Small intestine (tissue), 7 donors: Measurements from ENCODE around the gene PARS2. TPM values are rescaled to one million over a fixed set of nuclear protein-coding genes. Genes with fewer than 3 reads are reported as not detected.

Source experiments
- DNase-seq, 2 donors: peaks; one replicate each; pipeline versions ENCODE4 v3.0.0 to v3.0.0-alpha.2; 2013
- FAIRE-seq: peaks from 2 replicates; lab custom pipeline; 2012; peaks lifted over from hg19 to GRCh38; lab: Jason Lieb, UNC
- H3K27ac ChIP-seq, 3 donors: one replicate each; pipeline ENCODE4 v1.5.1; 2013; ENCODE audit warnings: low read length in 2 of 3, mild to moderate bottlenecking in 2 of 3, control low read depth in 1 of 3, inconsistent platforms in 1 of 3, low read depth in 1 of 3, moderate library complexity in 1 of 3
- H3K27me3 ChIP-seq, 3 donors: one replicate each; pipeline ENCODE4 v1.6.1; 2013; ENCODE audit warnings: low read length in 3 of 3, inconsistent platforms in 1 of 3; ENCODE audit not compliant: control insufficient read depth in 3 of 3, insufficient read depth in 3 of 3
- H3K36me3 ChIP-seq, 3 donors: one replicate each; pipeline ENCODE4 v1.6.1; 2013; ENCODE audit warnings: low read length in 3 of 3, inconsistent platforms in 1 of 3, low read depth in 1 of 3, mild to moderate bottlenecking in 1 of 3, moderate library complexity in 1 of 3; ENCODE audit not compliant: control insufficient read depth in 3 of 3, insufficient read depth in 2 of 3
- H3K4me1 ChIP-seq, 3 donors: one replicate each; pipeline ENCODE4 v1.6.1; 2013; ENCODE audit warnings: low read length in 2 of 3, inconsistent platforms in 1 of 3, low read depth in 1 of 3, mild to moderate bottlenecking in 1 of 3, moderate library complexity in 1 of 3; ENCODE audit not compliant: control insufficient read depth in 3 of 3, insufficient read depth in 2 of 3
- H3K4me3 ChIP-seq, 3 donors: one replicate each; pipeline ENCODE4 v1.5.1; 2013; ENCODE audit warnings: low read length in 3 of 3, control low read depth in 1 of 3, inconsistent platforms in 1 of 3, low read depth in 1 of 3, mild to moderate bottlenecking in 1 of 3, moderate library complexity in 1 of 3
- H3K9me3 ChIP-seq, 2 donors: one replicate each; pipeline ENCODE4 v1.6.1; 2013; ENCODE audit warnings: low read depth in 1 of 2, low read length in 1 of 2; ENCODE audit not compliant: control insufficient read depth in 2 of 2, insufficient read depth in 1 of 2
- WGBS, 3 donors: extraction: QIAGEN DNeasy Blood & Tissue Kit; methylation state at CpG; one replicate each; pipeline ENCODE4 v1.1.7; 2013; 5-methylcytosine and 5-hydroxymethylcytosine counted together
- polyA plus RNA-seq, 4 donors: library from polyadenylated mRNA; stranded (reverse) in 3 of 4; unstranded in 1 of 4; fragments of 200-250 nt in 3 of 4; fragments of 120-200 nt in 1 of 4; gene quantifications; one replicate each; pipeline versions ENCODE4 v1.2.1 to v1.2.3, GENCODE V29; 2013
- donor health status: healthy with polysubstance abuse.
- donor health status: control.
- donor health status: control.
- donor health status: Bipolar disorder and iron deficiency.
- donor health status: healthy.

Gene PARS2
- polyA plus RNA-seq, 4 donors, result 2.5 to 8.3 (median 3.9) TPM

- Histone ChIP-seq H3K4me3 (no peak overlapping the region), H3K36me3 (peaks cover 0 to 10% (median 0%) of the 10 kb centered on the region in 3 donors), H3K9me3 (no peaks in the 10 kb centered on the region), H3K27me3 (no peaks in the 10 kb centered on the region), H3K27ac (no peak overlapping the region), H3K4me1 (no peaks in the 10 kb centered on the region)
- 82 to 86% (median 84%) methylated on average over 3 of the region's 3 CpGs for WGBS, 3 donors
- no peak for DNase-seq
- FAIRE-seq, result no peak
Observed at GRCh38 chr1:54710434-54710833, 53.9 kb downstream of the PARS2 start.

GRCh38 chr1:54709547-54710292 is 54.6 kb downstream of the PARS2 start:
- DNase-seq (no peak), FAIRE-seq (no peak)
- 84 to 91% (median 84%) methylated on average over 8 of the region's 8 CpGs for WGBS, 3 donors
- Histone ChIP-seq H3K9me3 (no peaks in the 10 kb centered on the region), H3K4me3 (no peak overlapping the region), H3K27ac (no peak overlapping the region), H3K27me3 (no peaks in the 10 kb centered on the region), H3K36me3 (peaks cover 0 to 16% (median 0%) of the 10 kb centered on the region in 3 donors), H3K4me1 (no peaks in the 10 kb centered on the region)

GRCh38 chr1:54708385-54708784 is 55.9 kb downstream of the PARS2 start:
- Histone ChIP-seq H3K9me3 (no peaks in the 10 kb centered on the region), H3K4me3 (no peak overlapping the region), H3K27ac (no peak overlapping the region), H3K4me1 (no peaks in the 10 kb centered on the region), H3K36me3 (peaks cover 0 to 21% (median 0%) of the 10 kb centered on the region in 3 donors), H3K27me3 (no peaks in the 10 kb centered on the region)
- no peak for DNase-seq
- no peak for FAIRE-seq

Other genes with a start within 250 kb of the PARS2 start
- gene ACOT11, start 216.3 kb downstream of the PARS2 start, polyA plus RNA-seq, result 100 to 1,000 TPM in 1 of 4 donors, 10 to 100 TPM in 3; 30.4 to 101 (median 46.4) TPM
- gene FAM151A, start 141.0 kb downstream of the PARS2 start, polyA plus RNA-seq, result 10 to 100 TPM in 1 of 4 donors, 1 to 10 TPM in 3; 1.4 to 22.0 (median 1.6) TPM
- gene MROH7, start 122.7 kb downstream of the PARS2 start, polyA plus RNA-seq, result 10 to 100 TPM in 1 of 4 donors, 1 to 10 TPM in 3; 1.3 to 27.5 (median 6.6) TPM
- 10 to 100 TPM; 11.9 to 21.1 (median 13.3) TPM for gene TTC4, start 48.7 kb downstream of the PARS2 start, polyA plus RNA-seq
- 10 to 100 TPM; 10.7 to 27.7 (median 23.8) TPM for gene TTC22, start 36.8 kb upstream of the PARS2 start, polyA plus RNA-seq
- gene DHCR24, start 122.7 kb upstream of the PARS2 start, polyA plus RNA-seq, result 100 to 1,000 TPM in 1 of 4 donors, 10 to 100 TPM in 2, 1 to 10 TPM in 1; 7.0 to 162 (median 30.1) TPM
- gene TMEM61, start 216.1 kb upstream of the PARS2 start, polyA plus RNA-seq, result 1 to 10 TPM; 2.2 to 6.7 (median 4.8) TPM
- under 1 TPM in 2 of 4 donors, not detected in 2; 0.01 TPM for gene BSND, start 234.4 kb upstream of the PARS2 start, polyA plus RNA-seq